Hepatocyte (in vitro differentiated cells): ENCODE data around the gene POU6F2.

Source experiments
- EZH2 ChIP-seq: fragments of 200-600 bp; sonication (generic); IDR thresholded peaks from 2 replicates; pipeline ENCODE4 v1.6.1; 2016; ENCODE audit warnings: antibody characterized with exemption, mild to moderate bottlenecking, borderline replicate concordance
- EZH2phosphoT487 ChIP-seq: fragments of 200-600 bp; sonication (generic); IDR thresholded peaks from one replicate; pipeline ENCODE4 v1.6.1; 2018; ENCODE audit warnings: antibody characterized with exemption, mild to moderate bottlenecking, low read depth, moderate library complexity; ENCODE audit not compliant: unreplicated experiment, severe bottlenecking
- TF ChIP-seq, protein P1 (sequence below): fragments of 200-600 bp; sonication (generic); IDR thresholded peaks from 2 replicates; pipeline ENCODE4 v1.5.1; 2016; ENCODE audit warnings: antibody characterized with exemption, mild to moderate bottlenecking; ENCODE audit not compliant: poor library complexity

DNA sequence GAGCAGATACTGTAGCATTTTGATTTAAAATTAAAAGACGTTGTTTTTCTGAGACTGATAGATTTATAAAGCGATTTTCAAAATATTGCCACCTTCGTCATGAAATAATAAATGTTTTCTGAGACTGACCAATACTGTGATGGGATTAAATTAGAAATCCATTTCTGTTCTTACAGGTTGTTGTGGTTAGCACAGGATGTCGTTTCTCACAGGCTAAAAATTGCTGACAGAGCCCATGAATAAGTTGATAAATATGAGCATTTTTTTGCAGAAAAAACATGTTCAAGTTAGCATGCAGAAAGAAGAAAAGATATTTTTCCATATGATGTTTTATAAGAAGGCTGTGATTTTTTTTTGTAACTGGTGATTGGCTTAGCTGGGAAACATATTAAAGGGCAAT lies 66.8 kb downstream of the POU6F2 start:
- TF ChIP-seq, protein P1, sequence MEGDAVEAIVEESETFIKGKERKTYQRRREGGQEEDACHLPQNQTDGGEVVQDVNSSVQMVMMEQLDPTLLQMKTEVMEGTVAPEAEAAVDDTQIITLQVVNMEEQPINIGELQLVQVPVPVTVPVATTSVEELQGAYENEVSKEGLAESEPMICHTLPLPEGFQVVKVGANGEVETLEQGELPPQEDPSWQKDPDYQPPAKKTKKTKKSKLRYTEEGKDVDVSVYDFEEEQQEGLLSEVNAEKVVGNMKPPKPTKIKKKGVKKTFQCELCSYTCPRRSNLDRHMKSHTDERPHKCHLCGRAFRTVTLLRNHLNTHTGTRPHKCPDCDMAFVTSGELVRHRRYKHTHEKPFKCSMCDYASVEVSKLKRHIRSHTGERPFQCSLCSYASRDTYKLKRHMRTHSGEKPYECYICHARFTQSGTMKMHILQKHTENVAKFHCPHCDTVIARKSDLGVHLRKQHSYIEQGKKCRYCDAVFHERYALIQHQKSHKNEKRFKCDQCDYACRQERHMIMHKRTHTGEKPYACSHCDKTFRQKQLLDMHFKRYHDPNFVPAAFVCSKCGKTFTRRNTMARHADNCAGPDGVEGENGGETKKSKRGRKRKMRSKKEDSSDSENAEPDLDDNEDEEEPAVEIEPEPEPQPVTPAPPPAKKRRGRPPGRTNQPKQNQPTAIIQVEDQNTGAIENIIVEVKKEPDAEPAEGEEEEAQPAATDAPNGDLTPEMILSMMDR: no peak
- TF ChIP-seq EZH2 (no peak), EZH2phosphoT487 (no peak)
